Middle frontal gyrus (tissue), 1 donor: Measurements from ENCODE around the gene ITPKA.
"Not testable (repeated sequence)": the region's sequence is repeated elsewhere in the genome, so short reads cannot be mapped to it uniquely, and the experiment has no call there.

Source experiments
- DNase-seq: peaks from one replicate; pipeline ENCODE4 v3.0.0-alpha.2; 2015; ENCODE audit warnings: low spot score; ENCODE audit errors: extremely low spot score

ITPKA gene

GRCh38 chr15:41493205-41493901 is at the start of gene ITPKA:
TSS of gene ITPKA (plus strand) at chr15:41493874. CDS start at chr15:41493928, 54 bp downstream.
- no peak for DNase-seq

DNA sequence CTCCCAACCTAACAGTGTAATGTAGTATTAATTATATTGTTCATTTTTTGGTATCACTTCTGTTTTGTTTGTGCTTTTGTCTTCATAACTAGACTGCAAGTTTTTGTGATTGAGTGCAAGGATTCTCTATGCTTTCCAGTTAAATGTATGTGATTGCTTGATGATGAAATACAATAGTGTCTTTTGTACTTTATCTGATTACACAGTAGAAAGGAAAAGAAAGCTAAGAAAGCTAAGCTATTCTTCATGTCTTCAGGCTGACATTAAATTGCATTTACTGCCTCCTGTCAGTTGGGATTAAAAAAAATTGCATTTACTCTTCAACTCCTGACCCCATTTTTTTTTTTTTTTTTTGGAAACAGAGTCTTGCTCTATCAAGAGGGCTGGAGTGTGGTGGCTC is 48.3 kb upstream of the ITPKA start:
- no peak for DNase-seq

GRCh38 chr15:41462084-41462795 is 31.4 kb upstream of the ITPKA start:
- DNase-seq: no peak

- no peak for DNase-seq
Measured at GRCh38 chr15:41464889-41465580, 28.6 kb upstream of the ITPKA start.

DNA sequence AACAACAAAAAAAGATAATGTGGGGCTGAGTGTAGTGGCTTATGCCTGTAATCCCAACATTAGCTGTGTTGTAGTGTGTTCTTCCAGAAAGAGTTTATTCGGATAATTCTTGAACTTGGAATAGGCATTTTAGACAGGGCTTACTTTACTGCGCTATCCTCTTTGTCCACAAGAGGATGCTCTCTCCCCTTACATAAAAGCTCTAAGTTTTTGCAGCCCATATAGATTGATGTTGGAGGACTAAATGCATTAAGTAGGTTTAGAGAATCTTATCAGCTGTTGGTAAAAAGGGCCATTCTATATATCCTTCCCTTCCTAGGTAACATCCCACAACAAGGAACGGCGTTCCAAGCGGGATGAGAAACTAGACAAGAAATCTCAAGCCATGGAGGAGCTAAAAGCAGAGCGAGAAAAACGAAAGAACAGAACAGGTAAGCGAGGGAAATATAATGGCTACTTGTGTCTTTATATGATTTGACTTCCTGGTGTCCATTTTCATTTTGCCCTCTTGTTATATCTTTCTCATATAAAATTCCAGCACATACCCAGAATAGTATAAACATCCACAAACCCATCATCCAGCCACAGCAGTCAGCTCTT is 27.8 kb upstream of the ITPKA start:
- no peak for DNase-seq

GRCh38 chr15:41466711-41467110 is 27.0 kb upstream of the ITPKA start:
- DNase-seq: no peak

- DNase-seq: not testable (repeated sequence)
Measured at GRCh38 chr15:41469644-41470043, 24.0 kb upstream of the ITPKA start.

DNA sequence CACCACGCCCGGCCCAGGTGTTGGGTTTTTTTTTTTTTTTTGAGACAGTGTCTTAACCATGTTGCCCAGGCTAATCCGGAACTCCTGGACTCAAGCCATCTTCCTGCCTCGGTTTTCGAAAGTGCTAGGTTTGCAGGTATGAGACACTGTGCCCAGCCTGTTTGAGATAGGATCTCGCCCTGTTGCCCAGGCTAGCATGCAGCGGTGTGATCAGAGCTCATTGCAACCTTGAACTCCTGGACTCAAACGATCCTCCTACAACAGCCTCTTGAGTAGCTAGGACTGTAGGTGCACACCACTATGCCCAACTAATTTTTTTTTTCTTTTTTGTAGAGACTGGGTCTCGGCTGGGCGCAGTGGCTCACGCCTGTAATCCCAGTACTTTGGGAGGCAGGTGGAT is 20.3 kb upstream of the ITPKA start:
- no peak for DNase-seq

- no peak for DNase-seq
Measured at GRCh38 chr15:41474436-41474835, 19.2 kb upstream of the ITPKA start.

DNA sequence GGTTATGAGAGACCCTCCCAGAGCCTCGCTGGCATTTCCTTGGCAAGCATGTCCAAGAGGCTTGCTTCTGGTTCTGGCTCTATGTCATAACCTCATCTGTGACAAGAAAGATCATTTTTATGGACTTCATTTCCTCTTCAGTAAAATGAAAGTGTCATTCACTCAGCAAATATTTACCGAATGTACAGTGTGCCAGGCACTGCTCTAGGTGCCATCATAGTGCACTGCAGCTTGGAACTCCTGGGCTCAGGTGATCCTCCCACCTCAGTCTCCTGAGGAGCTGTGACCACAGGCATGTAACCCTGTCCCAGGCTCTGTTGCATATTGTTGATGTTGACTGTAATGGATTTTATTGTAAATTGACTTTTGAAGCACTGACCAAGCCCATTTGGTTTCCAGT is 18.7 kb upstream of the ITPKA start:
- no peak for DNase-seq

- DNase-seq: no peak
Measured at GRCh38 chr15:41476416-41477048, 17.1 kb upstream of the ITPKA start.

- no peak for DNase-seq
Measured at GRCh38 chr15:41480396-41481140, 13.1 kb upstream of the ITPKA start.

DNA sequence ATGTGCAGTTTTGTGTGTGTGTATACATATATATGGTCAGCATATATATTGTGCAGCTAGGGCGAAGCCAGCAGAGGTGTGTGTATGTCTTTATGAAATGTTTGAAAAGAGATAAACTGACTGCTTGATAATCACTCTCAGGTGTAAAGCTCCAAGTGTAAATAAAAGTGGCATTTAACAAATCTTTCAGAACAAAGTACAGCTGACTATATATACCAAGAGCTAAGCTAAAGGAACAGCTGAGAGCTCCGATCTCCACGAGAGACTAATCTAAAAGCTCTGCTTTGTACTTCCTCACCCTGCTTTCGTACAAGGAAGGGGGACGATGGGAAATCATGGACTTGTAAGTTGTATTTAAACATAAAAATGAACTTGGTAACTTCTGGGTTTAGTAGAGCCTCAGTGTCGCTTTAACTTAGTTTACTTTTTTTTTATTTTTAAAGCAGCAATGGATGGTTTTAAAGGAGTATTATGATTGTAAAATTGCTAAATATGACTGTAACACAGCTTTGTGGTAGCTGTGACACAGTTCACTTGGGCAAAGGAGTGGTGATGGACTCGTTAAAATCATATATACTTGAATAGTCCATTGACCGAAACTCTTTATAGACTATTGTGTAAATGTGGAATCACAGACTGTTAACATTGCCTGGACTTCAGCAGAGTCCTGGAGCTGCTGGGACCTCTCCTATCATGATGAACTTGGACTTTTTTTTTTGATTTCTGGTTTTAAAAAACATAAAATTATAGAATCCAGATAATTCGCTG is 11.4 kb upstream of the ITPKA start:
- DNase-seq: no peak

GRCh38 chr15:41483115-41483514 is 10.6 kb upstream of the ITPKA start:
- no peak for DNase-seq

- DNase-seq: no peak
Measured at GRCh38 chr15:41483519-41483918, 10.2 kb upstream of the ITPKA start.

- DNase-seq: no peak
Measured at GRCh38 chr15:41484937-41485625, 8.6 kb upstream of the ITPKA start.

GRCh38 chr15:41486286-41486685 is 7.4 kb upstream of the ITPKA start:
- no peak for DNase-seq

DNA sequence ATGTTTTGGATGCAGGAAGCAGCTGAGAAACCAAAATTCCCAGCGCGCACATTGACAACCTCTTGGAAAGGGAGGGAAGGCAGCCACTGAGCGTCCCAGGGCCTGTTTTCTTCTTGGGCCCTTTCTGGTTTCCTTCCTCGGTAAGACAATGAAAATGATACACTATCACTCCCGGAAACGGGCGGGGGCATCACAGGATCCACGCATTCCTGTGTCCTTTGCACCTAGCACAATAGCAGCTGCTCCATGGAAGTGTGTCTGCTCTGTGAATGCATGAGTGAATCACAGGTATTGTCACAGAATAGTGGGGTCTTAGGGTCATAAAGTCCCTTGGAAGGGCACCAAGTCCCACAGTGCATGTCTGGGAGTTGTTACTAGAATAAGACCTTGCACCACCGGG is 6.3 kb upstream of the ITPKA start:
- DNase-seq: no peak

- DNase-seq: no peak
Measured at GRCh38 chr15:41487802-41488201, 5.9 kb upstream of the ITPKA start.
